Heart left ventricle (tissue), 16 donors: ENCODE results near the gene TUT4. TPM values are rescaled to one million over a fixed set of nuclear protein-coding genes. Genes with fewer than 3 reads are reported as not detected.

Experiments used
- ATAC-seq, 4 donors: fragments of 200-7000 bp; cut with Tn5 transposase; one replicate each; pipeline ENCODE4 v1.9.1; 2020 to 2022; ENCODE audit warnings: moderate library complexity in 4 of 4, mild to moderate bottlenecking in 3 of 4, moderate number of reproducible peaks in 1 of 4
- DNase-seq, 5 donors: peaks; one replicate each; pipeline ENCODE4 v3.0.0-alpha.2; 2020
- H3K27ac ChIP-seq, 12 donors: fragments of 200-600 bp; sonication (generic) in 4 of 12; one replicate each; pipeline versions ENCODE4 v1.5.0 to v1.8.0; 2016 to 2022; ENCODE audit warnings: mild to moderate bottlenecking in 2 of 12
- H3K27me3 ChIP-seq, 9 donors: fragments of 200-600 bp; sonication (generic) in 2 of 9; one replicate each; pipeline versions ENCODE4 v1.5.1 to v1.8.0; 2016 to 2022; ENCODE audit warnings: mild to moderate bottlenecking in 3 of 9
- H3K36me3 ChIP-seq, 9 donors: fragments of 200-600 bp; sonication (generic) in 2 of 9; one replicate each; pipeline versions ENCODE4 v1.5.0 to v1.8.0; 2018 to 2022; ENCODE audit warnings: mild to moderate bottlenecking in 2 of 9
- H3K4me1 ChIP-seq, 12 donors: fragments of 200-600 bp; sonication (generic) in 4 of 12; one replicate each; pipeline versions ENCODE4 v1.5.0 to v1.8.0; 2016 to 2022; ENCODE audit warnings: mild to moderate bottlenecking in 3 of 12
- H3K4me3 ChIP-seq, 12 donors: fragments of 200-600 bp; sonication (generic) in 4 of 12; one replicate each; pipeline versions ENCODE4 v1.5.0 to v1.8.0; 2017 to 2022; ENCODE audit warnings: mild to moderate bottlenecking in 9 of 12, moderate library complexity in 4 of 12
- H3K9me3 ChIP-seq, 12 donors: fragments of 200-600 bp; sonication (generic) in 4 of 12; one replicate each; pipeline versions ENCODE4 v1.5.0 to v1.8.0; 2016 to 2022; ENCODE audit warnings: mild to moderate bottlenecking in 1 of 12
- CTCF ChIP-seq, 12 donors: fragments of 200-600 bp; sonication (generic) in 4 of 12; IDR thresholded peaks; one replicate each; pipeline versions ENCODE4 v1.5.0 to v1.8.0; 2018 to 2022; ENCODE audit warnings: antibody characterized with exemption in 12 of 12, mild to moderate bottlenecking in 5 of 12
- POLR2A ChIP-seq, 2 donors: fragments of 450-650 bp; IDR thresholded peaks; one replicate each; pipeline ENCODE4 v1.6.1; 2017; ENCODE audit warnings: antibody characterized with exemption in 2 of 2, mild to moderate bottlenecking in 2 of 2, moderate library complexity in 2 of 2
- WGBS, 4 donors: extraction: QIAGEN DNeasy Blood & Tissue Kit in 2 of 4; methylation state at CpG; one replicate each; pipeline versions ENCODE4 v1.1.5 to v1.1.7; 2013 to 2018; 5-methylcytosine and 5-hydroxymethylcytosine counted together
- intact Hi-C, 10 donors: fragments of 100-400 bp; cut with DNase I; formaldehyde crosslinking; loops; one replicate each; pipeline versions ENCODE4 v1.11.1 to v1.14.2; 2022
- long read RNA-seq, 3 donors: library from polyadenylated mRNA; unstranded; transcript quantifications; one replicate each; pipeline ENCODE4 v2.0.0, GENCODE V29; 2020 to 2021
- polyA plus RNA-seq, 2 donors: library from polyadenylated mRNA; stranded (reverse); fragments of 200-250 nt; gene quantifications; one replicate each; pipeline ENCODE4 v1.2.3, GENCODE V29; 2013
- total RNA-seq, 9 donors: library from RNA; depleted of rRNA in 2 of 9; stranded (reverse); fragments of >200 nt in 2 of 9; fragmentation: NEBNext Ultra II Directional in 3 of 9; extraction: Animal tissue kit (Norgen Biotek cat#: 25700) in 3 of 9; gene quantifications; one replicate each; pipeline versions ENCODE4 v1.1.0 to v1.2.4, GENCODE V29; 2016 to 2023
- donor health status: ischemic (EF 13 %, LVEDD 7.1; RV severe dilation, severe dysfunction).
- donor health status: healthy with polysubstance abuse.
- donor health status: DM: no; HTN: yes; CAD: no.
- donor health status: DM: no; HTN: no; CAD: no.
- donor health status: ischemic (EF 25% LVEDD 6.9; RV normal size, moderate dysfunction).
- donor health status: ischemic (EF 25% LVEDD 5.7; RV mildly dilated, moderate dysfunction).
- donor health status: healthy.
- donor health status: DM: yes; HTN: yes; CAD: no.
- donor health status: ischemic (EF 35%, LVEDD 5.7; RV mildly dilated, moderate dysfunction).
- donor health status: nonischemic (EF 11% LVEDD 7.7; RV severe dilation, severe dysfunction).
- donor health status: DM: yes; HTN: yes; CAD: no.
- donor health status: PGD.
- donor health status: ischemic (EF 29% LVEDD 5.4; RV normal size, mild dysfunction).
- donor health status: nonischemic (EF 23%, LVEDD 6.1; RV moderate dilation, normal function).

TUT4 gene, protein sequence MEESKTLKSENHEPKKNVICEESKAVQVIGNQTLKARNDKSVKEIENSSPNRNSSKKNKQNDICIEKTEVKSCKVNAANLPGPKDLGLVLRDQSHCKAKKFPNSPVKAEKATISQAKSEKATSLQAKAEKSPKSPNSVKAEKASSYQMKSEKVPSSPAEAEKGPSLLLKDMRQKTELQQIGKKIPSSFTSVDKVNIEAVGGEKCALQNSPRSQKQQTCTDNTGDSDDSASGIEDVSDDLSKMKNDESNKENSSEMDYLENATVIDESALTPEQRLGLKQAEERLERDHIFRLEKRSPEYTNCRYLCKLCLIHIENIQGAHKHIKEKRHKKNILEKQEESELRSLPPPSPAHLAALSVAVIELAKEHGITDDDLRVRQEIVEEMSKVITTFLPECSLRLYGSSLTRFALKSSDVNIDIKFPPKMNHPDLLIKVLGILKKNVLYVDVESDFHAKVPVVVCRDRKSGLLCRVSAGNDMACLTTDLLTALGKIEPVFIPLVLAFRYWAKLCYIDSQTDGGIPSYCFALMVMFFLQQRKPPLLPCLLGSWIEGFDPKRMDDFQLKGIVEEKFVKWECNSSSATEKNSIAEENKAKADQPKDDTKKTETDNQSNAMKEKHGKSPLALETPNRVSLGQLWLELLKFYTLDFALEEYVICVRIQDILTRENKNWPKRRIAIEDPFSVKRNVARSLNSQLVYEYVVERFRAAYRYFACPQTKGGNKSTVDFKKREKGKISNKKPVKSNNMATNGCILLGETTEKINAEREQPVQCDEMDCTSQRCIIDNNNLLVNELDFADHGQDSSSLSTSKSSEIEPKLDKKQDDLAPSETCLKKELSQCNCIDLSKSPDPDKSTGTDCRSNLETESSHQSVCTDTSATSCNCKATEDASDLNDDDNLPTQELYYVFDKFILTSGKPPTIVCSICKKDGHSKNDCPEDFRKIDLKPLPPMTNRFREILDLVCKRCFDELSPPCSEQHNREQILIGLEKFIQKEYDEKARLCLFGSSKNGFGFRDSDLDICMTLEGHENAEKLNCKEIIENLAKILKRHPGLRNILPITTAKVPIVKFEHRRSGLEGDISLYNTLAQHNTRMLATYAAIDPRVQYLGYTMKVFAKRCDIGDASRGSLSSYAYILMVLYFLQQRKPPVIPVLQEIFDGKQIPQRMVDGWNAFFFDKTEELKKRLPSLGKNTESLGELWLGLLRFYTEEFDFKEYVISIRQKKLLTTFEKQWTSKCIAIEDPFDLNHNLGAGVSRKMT (N-terminal part only)
- 10 to 100 TPM; 23.7 to 43.8 (median 31.5) TPM for total RNA-seq
- 10 to 100 TPM; 14.8 to 21.4 TPM for polyA plus RNA-seq
- long read RNA-seq, donor 1, partial matches to known transcripts, result 15 of 21 reads
- long read RNA-seq, donor 1, other reads (novel, unspliced or antisense), result 6 of 21 reads
- long read RNA-seq, donor 2, partial matches to known transcripts, result 27 of 36 reads
- long read RNA-seq, donor 2, other reads (novel, unspliced or antisense), result 8 of 36 reads
- long read RNA-seq, donor 3, partial matches to known transcripts, result 9 of 13 reads
- long read RNA-seq, donor 3, other reads (novel, unspliced or antisense), result 4 of 13 reads

GRCh38 chr1:52552505-52553361, at the start of gene TUT4:
TSS of gene TUT4 (minus strand) at chr1:52553092. CDS start at chr1:52526280, 26,812 bp downstream.
- intact Hi-C loops, result loop anchor here in 8 of 10 donors (2.0 to 10.0 kb wide), 6 partner anchors 50 to 145 kb away; partner anchors contain the start of genes GPX7 (in 6 of the 8) and COA7 (in 1 of the 8)
- peak; percentile 89 to 92 (median 91) for ATAC-seq
- Histone ChIP-seq H3K4me3 (peak within 1 kb of the TSS; percentile 77 to 100 (median 98)), H3K27me3 (no peaks in the 10 kb centered on the region), H3K9me3 (no peaks in the 10 kb centered on the region), H3K27ac (peak within 1 kb of the TSS; percentile 48 to 96 (median 92)), H3K4me1 (peaks cover 0 to 30% (median 13%) of the 10 kb centered on the region in 12 donors), H3K36me3 (no peaks in the 10 kb centered on the region)
- peak in 1 of 2 donors; percentile 35 for TF ChIP-seq POLR2A (IDR thresholded peaks at IDR 0.05)
- peak in 1 of 12 donors; percentile 32 for TF ChIP-seq CTCF (IDR thresholded peaks at IDR 0.05)
- DNase-seq, result peak; percentile 82 to 90 (median 85)
- WGBS, 4 donors, result 0 to 1% (median 1%) methylated on average over 31 to 68 of the region's 68 CpGs

- Histone ChIP-seq H3K27ac (peak within 1 kb of the TSS; percentile 69 to 90 (median 82)), H3K4me1 (peaks cover 0 to 37% (median 24%) of the 10 kb centered on the region in 12 donors), H3K27me3 (no peaks in the 10 kb centered on the region), H3K36me3 (peaks cover 0 to 15% (median 8%) of the 10 kb centered on the region in 9 donors), H3K4me3 (peak within 1 kb of the TSS; percentile 19 to 74 (median 66)), H3K9me3 (no peaks in the 10 kb centered on the region)
- peak; percentile 47 to 75 (median 59) for DNase-seq
- TF ChIP-seq POLR2A (IDR thresholded peaks at IDR 0.05) (no peak), CTCF (IDR thresholded peaks at IDR 0.05) (peak in 1 of 12 donors; percentile 11)
- peak; percentile 16 to 71 (median 64) for ATAC-seq
- 1 to 2% (median 2%) methylated on average over 20 to 97 of the region's 97 CpGs for WGBS, 4 donors
- intact Hi-C loops, result loop anchor here in 8 of 10 donors (2.0 to 10.0 kb wide), 5 partner anchors 45 to 85 kb away; partner anchors contain the start of gene TUT4 (in 6 of the 8)
Measured at GRCh38 chr1:52601991-52602855, 49.3 kb upstream of the TUT4 start, which contains the start of gene GPX7. TSS of gene GPX7 (plus strand) at chr1:52602371. CDS start at chr1:52602410, 39 bp downstream.
